Measurements from ENCODE around the gene SNX6.
"Not testable (repeated sequence)": the region's sequence is repeated elsewhere in the genome, so short reads cannot be mapped to it uniquely, and the experiment has no call there.

Gene SNX6

GRCh38 chr14:34629657-34630529, at the start of gene SNX6:
Gene SNX6, minus strand, starts transcription at chr14:34630148. Its CDS starts 32 bp downstream, at chr14:34630116.
- peak; percentile 91 for DNase-seq

- no peak for DNase-seq
These were observed 48.8 kb upstream of the SNX6 start for GRCh38 chr14:34678735-34679134.

DNA sequence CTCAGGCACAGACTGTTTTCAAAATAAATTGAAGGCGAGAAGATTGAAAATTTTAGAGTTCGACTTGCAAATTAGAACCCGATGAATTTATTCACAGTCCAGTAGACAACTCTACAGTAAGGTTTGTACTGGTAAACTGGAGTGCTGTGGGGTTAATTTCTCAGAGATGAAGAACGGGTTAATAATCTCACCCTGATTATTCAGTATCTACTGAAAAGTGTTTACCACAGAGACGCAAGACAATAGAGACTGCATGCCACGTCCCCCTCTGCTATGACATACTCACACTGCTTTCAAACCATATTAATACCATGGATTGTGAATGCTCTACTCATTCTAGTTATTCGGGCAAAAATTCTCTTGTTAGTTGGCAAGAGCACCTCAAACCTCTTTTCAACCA, 48.4 kb upstream of the SNX6 start:
- DNase-seq: no peak

DNA sequence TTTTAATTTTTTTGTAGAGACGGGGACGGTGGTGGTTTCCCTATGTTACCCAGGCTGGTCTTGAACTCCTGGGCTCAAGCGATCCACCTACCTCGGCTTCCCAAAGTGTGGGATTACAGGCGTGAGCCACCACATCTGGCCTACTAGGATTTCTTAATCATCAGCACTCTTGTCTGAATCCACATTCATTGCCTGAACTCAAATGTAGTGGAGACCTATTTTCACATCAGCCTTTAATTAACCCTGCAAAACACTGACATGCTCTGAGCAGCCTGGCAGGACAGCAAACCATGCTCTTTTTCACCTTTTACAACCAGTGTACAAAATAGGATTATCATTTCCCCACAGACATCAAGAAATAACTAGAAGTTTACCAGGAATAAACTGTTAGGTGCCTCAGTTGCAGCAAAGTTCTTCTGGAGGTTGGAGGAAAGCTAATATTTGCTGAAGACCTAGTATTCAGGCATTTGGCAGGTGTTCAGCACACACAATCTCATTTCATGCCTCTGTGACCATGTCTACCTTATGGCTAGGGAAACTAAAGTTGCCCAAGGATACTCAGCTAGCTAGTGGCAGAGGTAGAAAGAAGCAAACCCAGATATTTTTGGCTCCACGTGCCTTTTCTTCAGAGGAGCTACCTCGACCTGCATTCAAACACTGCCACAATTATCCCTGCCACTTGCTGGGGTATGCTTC, 46.7 kb upstream of the SNX6 start:
- peak; percentile 41 for DNase-seq

GRCh38 chr14:34673702-34674101, 43.8 kb upstream of the SNX6 start:
- no peak for DNase-seq

GRCh38 chr14:34671716-34672115, 41.8 kb upstream of the SNX6 start:
- no peak for DNase-seq

- no peak for DNase-seq
These were observed 38.2 kb upstream of the SNX6 start for GRCh38 chr14:34668111-34668510.

DNA sequence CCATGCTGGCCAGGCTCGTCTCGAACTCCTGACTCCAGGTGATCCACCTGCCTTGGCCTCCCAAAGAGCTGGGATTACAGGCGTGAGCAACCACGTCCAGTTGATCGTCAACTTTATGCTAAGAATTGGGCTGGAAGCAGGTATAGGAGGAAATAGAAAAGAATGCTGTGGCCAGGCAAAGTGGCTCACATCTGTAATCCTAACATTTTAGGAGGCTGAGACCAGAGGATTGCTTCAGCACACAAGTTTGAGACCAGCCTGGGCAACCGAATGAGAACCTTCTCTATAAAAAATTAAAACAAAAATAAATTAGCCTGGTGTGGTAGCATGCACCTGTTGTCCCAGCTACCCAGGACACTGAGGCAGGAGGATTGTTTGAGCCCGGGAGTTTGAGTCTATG, 37.1 kb upstream of the SNX6 start:
- DNase-seq: no peak

- no peak for DNase-seq
These were observed 36.0 kb upstream of the SNX6 start for GRCh38 chr14:34665785-34666435.

- no peak for DNase-seq
These were observed 32.7 kb upstream of the SNX6 start for GRCh38 chr14:34662561-34663088.

DNA sequence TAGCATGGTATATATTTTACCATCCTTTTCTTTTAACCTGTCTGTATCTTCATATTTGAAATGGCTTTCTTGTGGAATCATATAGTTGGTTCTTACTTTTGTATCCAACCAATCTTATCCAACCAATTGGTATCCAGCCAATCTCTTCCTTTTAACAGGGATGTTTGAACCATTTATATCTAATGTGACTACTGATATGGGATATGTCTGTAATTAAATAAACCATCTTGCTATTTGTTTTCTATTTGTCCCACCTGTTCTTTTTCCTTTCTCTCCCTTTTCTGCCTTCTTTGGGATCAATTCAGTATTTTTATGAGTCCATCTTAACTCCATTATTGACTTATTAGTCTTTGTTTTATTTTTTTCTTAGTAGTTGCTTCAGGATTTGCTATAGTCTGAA, 30.8 kb upstream of the SNX6 start:
- DNase-seq: no peak

DNA sequence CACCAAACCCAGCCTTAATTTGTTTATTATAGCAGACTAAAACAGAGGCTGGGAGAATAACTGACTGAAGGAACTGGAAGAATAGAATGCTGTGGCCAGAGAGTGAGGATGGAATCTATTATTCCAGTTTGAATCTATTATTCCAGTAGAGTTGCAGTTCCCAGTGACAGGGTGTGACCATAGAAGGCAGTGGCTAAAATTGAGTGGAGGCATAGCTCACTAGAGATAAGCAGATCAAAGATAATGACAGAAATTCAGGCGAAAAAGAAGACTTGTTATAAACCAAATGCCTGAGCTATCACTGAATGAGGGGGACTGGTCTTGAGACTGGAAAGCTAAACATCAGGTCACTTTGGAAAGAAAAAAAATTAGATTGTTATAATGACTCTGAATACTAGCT, 26.0 kb upstream of the SNX6 start:
- DNase-seq: no peak

DNA sequence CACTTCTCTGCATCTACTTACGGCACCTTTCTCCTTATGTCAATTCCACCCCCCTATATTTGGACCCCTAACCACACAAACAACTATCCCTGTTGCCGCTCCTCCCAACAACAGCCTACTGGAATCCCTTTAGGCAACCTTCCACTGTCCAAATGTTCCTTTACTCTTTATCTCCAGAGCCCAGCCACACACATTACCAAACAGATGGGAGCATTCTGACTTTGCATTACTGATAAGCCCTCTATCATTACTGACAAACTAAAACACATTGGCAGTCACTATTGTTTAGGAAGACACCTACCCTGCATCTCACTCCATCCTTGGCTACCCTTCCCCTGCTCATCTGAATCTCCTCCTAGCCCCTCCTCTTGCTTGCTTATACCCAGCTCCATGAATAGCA, 23.1 kb upstream of the SNX6 start:
- not testable (repeated sequence) for DNase-seq

- DNase-seq: not testable (repeated sequence)
These were observed 22.4 kb upstream of the SNX6 start for GRCh38 chr14:34652348-34652747.

DNA sequence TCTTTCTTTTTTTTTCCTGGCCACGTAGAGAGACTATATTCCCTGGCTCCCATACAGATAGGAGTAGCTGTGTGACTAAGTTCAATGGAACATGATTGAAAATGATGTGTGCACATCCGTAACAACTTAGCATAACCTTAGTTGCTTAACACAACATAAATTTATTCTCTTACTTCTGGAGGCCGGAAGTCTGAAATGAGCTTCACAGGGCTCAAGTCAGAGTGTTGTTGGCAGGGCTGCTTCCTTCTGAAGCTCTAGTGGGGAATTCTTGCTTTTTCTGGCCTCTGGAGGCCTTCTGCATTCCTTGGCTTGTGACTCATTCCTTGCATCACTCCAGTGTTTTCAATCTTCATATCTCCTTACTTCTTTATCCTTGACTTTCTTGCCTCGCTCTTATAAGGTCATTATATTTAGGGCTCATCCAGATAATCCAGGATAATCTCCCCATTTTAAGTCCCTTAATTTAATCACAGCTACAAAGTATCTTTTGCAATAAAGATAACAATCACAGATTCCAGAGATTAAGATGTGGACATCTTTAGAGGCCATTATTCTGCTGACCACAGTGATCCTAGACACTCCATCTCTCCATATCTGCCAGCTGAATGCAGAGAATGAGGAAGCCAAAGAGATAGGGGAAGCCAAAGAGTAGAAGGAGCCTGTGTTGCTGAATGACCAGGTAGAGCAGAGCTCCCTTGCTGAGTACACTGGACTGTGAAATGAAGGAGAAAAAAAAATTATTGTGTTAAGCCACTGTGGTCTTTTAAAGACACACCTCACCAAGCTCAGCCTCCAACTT, 21.0 kb upstream of the SNX6 start:
- DNase-seq: no peak

DNA sequence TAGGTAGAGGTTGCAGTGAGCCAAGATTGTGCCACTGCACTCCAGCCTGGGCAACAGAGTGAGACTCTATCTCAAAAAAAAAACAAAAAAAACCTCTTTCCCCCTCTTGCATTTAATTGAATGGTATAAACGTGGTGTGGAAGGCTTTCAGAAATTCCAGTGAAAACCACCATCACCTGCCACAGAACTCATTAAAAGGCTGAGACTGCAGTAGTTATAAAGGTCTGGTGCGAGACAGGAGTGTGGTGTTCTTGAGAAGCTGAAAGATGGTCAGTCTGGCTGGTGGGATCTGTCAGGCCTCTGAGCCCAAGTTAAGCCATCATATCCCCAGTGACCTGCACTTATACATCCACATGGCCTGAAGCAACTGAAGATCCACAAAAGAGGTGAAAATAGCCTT, 20.1 kb upstream of the SNX6 start:
- not testable (repeated sequence) for DNase-seq

GRCh38 chr14:34649344-34649743, 19.4 kb upstream of the SNX6 start:
- DNase-seq: no peak

DNA sequence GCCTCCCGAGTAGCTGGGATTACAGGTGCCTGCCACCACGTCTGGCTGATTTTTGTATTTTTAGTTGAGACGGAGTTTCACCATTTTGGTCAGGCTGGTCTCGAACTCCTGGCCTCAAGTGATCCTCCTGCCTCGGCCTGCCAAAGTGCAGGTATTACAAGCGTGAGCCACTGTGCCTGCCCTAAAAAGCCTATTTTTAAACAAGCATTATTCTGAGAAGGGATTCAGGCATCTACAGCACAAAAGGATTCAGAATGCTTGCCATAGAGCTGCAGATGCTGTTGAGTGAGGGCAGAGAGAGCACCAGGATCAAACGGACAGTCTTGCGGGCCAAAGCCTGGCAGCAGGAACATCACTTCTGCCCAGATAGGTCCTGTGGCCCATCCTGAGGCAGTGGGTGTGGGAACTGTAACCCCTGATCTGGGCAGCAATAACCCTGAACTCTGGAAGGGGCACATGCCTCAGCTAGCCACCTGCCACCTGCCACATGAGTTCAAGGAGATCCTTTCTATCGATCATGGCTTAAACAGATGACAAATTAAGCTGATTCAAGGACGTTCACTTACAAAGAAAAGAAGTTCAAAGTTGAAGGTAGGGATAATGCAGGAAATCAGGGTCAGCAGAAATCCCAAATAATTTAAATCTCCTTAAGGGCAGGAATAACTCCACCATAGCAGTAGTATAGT, 16.8 kb upstream of the SNX6 start:
- no peak for DNase-seq

GRCh38 chr14:34643361-34643760, 13.4 kb upstream of the SNX6 start:
- DNase-seq: no peak

DNA sequence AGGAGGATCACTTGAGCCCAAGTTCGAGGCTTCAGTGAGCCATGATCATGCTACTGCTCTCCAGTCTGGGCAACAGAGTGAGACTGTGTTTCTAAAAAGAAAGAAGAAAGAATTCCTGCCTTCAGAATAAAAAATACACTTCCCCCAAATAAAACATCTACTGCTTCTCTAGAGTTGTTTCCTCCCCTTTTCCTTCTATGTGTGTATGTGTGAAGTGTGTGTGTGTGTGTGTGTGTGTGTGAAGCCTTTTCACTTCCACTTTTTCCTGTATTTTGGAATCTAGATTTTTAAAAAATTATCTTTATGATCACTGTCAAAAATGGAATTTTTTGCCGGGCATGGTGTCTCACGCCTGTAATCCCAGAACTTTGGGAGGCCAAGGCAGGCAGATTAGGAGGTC, 12.6 kb upstream of the SNX6 start:
- no peak for DNase-seq

DNA sequence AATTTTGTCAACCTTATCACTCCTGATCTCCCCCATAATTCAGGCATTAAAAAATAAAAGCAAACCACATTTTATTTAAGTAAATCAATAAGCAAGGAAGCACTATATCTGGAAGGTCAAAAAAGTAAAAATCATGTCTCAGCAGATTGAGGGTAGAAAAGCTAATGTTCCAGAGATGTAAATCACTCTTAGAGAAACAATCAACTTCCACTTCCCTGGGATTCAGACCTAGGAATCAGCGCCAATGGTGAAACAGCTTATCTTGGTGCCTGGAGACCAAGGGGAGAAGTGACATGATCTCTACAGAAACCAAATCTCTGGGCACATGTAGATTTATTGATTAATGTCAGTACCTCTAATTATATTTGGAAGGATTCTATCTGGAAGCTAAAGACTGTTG, 10.9 kb upstream of the SNX6 start:
- no peak for DNase-seq

DNA sequence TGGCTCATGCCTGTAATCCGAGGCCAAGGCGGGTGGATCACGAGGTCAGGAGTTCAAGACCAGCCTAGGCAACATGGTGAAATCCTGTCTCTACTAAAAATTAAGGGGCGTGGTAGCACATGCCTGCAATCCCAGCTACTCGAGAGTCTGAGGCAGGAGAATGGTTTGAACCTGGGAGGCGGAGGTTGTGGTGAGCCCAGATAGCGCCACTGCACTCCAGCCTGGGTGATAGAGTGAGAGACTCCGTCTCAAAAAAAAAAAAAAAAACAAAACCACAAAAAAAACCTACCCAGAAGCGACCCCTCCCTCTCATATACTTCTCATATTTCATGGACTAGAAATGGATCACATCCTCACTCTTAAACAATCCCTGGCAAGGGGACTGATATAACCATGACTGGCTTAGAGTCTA, 4.4 kb upstream of the SNX6 start:
- DNase-seq: not testable (repeated sequence)
